ENCODE results near the gene MMP19. TPM values are rescaled to one million over a fixed set of nuclear protein-coding genes. Genes with fewer than 3 reads are reported as not detected.

The MMP19 gene, protein sequence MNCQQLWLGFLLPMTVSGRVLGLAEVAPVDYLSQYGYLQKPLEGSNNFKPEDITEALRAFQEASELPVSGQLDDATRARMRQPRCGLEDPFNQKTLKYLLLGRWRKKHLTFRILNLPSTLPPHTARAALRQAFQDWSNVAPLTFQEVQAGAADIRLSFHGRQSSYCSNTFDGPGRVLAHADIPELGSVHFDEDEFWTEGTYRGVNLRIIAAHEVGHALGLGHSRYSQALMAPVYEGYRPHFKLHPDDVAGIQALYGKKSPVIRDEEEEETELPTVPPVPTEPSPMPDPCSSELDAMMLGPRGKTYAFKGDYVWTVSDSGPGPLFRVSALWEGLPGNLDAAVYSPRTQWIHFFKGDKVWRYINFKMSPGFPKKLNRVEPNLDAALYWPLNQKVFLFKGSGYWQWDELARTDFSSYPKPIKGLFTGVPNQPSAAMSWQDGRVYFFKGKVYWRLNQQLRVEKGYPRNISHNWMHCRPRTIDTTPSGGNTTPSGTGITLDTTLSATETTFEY
- total RNA-seq: 2.2 TPM
- long read RNA-seq, partial matches to known transcripts: 0 of 2 reads
- long read RNA-seq, other reads (novel, unspliced or antisense): 1 of 2 reads

DNA sequence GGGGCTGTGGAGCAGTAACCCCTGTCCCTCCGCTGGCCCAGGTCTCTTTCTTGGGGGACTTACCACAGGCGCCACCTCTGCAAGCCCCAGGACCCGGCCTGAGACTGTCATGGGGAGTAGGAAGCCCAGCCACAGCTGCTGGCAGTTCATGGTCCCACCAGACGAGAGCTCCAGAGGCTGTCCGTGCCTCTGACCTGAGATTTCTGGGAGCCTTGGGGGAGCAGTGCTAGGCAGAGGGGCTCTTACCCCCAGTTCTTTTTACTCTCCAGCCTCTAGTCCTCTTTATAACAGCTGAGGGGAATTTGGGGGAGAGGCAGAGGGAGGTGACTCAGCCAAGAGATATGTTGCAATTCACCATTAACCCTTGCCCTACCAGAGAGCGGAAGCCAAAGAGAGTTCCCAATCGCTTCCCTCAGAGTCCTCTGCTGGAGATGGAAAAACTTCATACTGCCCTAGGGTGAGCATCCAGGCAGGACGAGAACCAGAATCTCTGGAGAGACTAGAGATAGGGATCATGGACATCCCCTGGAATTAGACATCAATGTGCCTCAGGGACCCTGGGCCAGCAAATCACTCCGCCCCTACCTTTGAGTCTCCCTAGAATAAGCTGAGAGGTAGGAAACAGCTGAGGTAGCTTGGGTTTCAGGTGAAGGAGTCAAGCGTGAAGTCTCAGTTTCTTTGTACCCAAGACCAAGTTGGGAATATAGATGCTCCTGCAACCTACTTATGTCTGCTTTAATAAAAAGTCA is at the start of gene MMP19:
Gene MMP19, minus strand, starts transcription at position 256 of the 749 bp plus-strand sequence. Its CDS starts 106 bp downstream, at position 150.
- Histone ChIP-seq H3K27ac (replicated peaks) (peak within 1 kb of the TSS; percentile 56), H3K36me3 (no peaks in the 10 kb centered on the region), H3K4me1 (peaks cover 14% of the 10 kb centered on the region), H3K4me3 (peak within 1 kb of the TSS; percentile 60), H3K9me3 (replicated peaks) (no peaks in the 10 kb centered on the region), H3K27me3 (ENCODE audit: low read depth) (peaks cover 11% of the 10 kb centered on the region)
- intact Hi-C loops (cut with micrococcal nuclease): no loop called here
- DNase-seq: no peak
- TF ChIP-seq, protein P1, sequence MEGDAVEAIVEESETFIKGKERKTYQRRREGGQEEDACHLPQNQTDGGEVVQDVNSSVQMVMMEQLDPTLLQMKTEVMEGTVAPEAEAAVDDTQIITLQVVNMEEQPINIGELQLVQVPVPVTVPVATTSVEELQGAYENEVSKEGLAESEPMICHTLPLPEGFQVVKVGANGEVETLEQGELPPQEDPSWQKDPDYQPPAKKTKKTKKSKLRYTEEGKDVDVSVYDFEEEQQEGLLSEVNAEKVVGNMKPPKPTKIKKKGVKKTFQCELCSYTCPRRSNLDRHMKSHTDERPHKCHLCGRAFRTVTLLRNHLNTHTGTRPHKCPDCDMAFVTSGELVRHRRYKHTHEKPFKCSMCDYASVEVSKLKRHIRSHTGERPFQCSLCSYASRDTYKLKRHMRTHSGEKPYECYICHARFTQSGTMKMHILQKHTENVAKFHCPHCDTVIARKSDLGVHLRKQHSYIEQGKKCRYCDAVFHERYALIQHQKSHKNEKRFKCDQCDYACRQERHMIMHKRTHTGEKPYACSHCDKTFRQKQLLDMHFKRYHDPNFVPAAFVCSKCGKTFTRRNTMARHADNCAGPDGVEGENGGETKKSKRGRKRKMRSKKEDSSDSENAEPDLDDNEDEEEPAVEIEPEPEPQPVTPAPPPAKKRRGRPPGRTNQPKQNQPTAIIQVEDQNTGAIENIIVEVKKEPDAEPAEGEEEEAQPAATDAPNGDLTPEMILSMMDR (IDR thresholded peaks at IDR 0.05; ENCODE audit: borderline replicate concordance): no peak

DNA sequence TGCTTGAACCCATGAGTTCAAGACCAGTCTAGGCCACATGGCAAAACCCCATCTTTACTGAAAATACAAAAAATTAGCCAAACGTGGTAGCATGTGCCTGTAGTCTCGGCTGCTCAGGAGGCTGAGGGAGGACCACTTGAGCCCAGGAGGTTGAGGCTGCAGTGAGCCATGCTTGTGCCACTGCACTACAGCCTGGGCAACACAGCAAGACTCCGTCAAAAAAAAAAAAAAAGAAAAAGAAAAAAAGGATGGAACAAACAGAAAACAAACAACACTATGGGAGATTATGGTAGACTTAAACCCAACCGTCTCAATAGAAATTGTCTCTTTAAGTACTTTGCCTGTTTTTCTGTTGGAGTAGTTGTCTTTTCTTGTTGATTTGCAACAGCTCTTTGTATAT is 48.6 kb upstream of the MMP19 start:
- DNase-seq: no peak
- H3K9me3 ChIP-seq (replicated peaks): peaks cover 6% of the 10 kb centered on the region
- no peaks in the 10 kb centered on the region for H3K27me3 ChIP-seq (ENCODE audit: low read depth)
- intact Hi-C loops (cut with micrococcal nuclease): no loop called here
- H3K27ac ChIP-seq (replicated peaks): no peak overlapping the region
- no peak overlapping the region for H3K4me3 ChIP-seq
- TF ChIP-seq, protein P1 (IDR thresholded peaks at IDR 0.05; ENCODE audit: borderline replicate concordance): no peak
- H3K4me1 ChIP-seq: no peaks in the 10 kb centered on the region
- H3K36me3 ChIP-seq: no peaks in the 10 kb centered on the region

DNA sequence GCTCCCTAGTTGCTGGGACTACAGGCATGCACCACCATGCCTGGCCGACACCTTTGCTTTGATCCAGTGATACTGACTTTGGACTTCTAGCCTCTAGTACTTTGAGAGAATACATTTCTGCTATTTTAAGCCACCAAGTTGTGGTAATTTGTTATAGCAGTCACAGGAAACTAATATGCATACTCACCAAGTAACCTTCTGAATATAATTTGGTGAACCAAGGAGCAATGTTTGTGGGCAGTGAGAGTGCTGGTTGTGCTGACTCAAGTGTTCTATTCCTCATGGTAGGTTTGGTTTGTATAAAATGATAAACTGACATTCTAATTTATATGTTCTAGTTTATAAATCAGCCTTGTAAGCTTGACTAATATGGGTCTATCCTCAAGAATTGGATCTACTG is 42.4 kb upstream of the MMP19 start:
- Histone ChIP-seq H3K27me3 (ENCODE audit: low read depth) (no peaks in the 10 kb centered on the region), H3K36me3 (no peaks in the 10 kb centered on the region), H3K4me3 (no peak overlapping the region), H3K4me1 (no peaks in the 10 kb centered on the region), H3K27ac (replicated peaks) (no peak overlapping the region), H3K9me3 (replicated peaks) (no peaks in the 10 kb centered on the region)
- TF ChIP-seq, protein P1 (IDR thresholded peaks at IDR 0.05; ENCODE audit: borderline replicate concordance): no peak
- DNase-seq: no peak
- intact Hi-C loops (cut with micrococcal nuclease): no loop called here

DNA sequence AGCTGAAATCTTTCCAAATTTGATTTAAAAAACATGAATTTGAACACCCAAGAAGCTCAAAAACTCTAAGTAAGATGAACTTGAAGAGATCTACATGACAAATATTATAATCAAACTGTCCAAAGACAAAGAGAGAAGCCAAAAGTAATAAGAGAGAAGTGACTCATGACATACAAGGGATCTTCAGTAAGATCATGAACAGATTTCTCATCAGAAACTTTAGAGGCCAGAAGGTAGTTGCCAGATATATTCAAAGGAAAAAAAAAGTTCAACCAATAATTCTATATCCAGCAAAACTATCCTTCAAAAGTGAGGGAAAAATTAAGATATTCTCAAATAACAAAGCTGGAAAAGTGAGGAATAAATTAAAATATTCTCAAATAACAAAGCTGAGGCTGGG is 35.1 kb upstream of the MMP19 start:
- no peak for DNase-seq
- Histone ChIP-seq H3K27me3 (ENCODE audit: low read depth) (no peaks in the 10 kb centered on the region), H3K27ac (replicated peaks) (no peak overlapping the region), H3K9me3 (replicated peaks) (peaks cover 16% of the 10 kb centered on the region), H3K4me3 (no peak overlapping the region), H3K36me3 (no peaks in the 10 kb centered on the region), H3K4me1 (no peaks in the 10 kb centered on the region)
- TF ChIP-seq, protein P1 (IDR thresholded peaks at IDR 0.05; ENCODE audit: borderline replicate concordance): no peak
- intact Hi-C loops (cut with micrococcal nuclease): no loop called here

DNA sequence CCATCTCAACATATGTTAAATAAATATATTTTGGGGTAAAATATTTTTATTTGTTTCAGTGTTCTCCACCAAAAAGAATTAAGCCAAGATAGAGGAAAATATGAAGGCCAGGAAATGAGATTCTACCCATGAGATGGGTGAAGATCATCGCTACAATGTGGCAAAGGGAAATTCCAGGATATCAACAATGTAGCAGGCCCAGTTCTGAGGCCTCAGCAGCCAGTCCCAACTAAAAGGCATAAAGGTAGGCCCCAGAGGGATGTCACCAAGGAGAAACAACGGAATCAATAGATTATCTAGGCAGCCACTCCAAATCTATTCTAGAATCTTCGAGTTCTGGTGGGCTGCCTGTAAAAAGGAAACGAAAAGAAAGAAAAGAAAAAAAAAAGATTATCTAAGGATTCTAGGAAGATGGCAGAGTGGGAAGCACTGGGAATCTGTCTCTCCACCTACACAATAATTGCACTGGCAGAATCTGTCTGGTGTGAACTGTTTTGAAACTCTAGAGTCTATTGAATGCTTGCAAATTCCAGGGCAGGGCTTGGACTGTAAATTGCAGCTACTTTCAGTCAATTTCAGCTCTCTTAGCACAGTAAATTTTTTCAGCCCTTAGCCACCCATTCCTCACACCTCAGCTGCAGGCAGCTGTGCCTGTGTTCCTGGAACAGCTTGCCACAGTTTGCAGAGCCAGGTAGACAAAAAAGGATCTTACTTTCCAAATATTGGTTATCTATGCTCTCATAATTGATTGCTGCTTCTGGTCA is 33.1 kb upstream of the MMP19 start:
- Histone ChIP-seq H3K4me3 (no peak overlapping the region), H3K9me3 (replicated peaks) (peaks cover 16% of the 10 kb centered on the region), H3K36me3 (no peaks in the 10 kb centered on the region), H3K27me3 (ENCODE audit: low read depth) (no peaks in the 10 kb centered on the region), H3K27ac (replicated peaks) (no peak overlapping the region), H3K4me1 (no peaks in the 10 kb centered on the region)
- intact Hi-C loops (cut with micrococcal nuclease): no loop called here
- DNase-seq: no peak
- TF ChIP-seq, protein P1 (IDR thresholded peaks at IDR 0.05; ENCODE audit: borderline replicate concordance): no peak

Measured in left ventricle myocardium inferior (tissue), 1 donor.